22Rv1 (cell line): ENCODE data around the gene PPP1R26.

Experiments used
- CTCF ChIP-seq: fragments of 450-650 bp; IDR thresholded peaks from 2 replicates; pipeline ENCODE4 v1.5.1; 2017; ENCODE audit warnings: mild to moderate bottlenecking
- ZFX ChIP-seq: fragments of 450-650 bp; IDR thresholded peaks from 2 replicates; pipeline ENCODE4 v1.6.1; 2017; ENCODE audit warnings: antibody characterized with exemption, borderline replicate concordance

GRCh38 chr9:135461936-135462335 is 17.6 kb upstream of the PPP1R26 start:
- TF ChIP-seq ZFX (no peak), CTCF (no peak)
